ENCODE results near the gene ATP7B. TPM values are rescaled to one million over a fixed set of nuclear protein-coding genes. Genes with fewer than 3 reads are reported as not detected.

Gene ATP7B
- total RNA-seq, 2 experiments from 2014 or later = 0.40 to 0.76 TPM

DNA sequence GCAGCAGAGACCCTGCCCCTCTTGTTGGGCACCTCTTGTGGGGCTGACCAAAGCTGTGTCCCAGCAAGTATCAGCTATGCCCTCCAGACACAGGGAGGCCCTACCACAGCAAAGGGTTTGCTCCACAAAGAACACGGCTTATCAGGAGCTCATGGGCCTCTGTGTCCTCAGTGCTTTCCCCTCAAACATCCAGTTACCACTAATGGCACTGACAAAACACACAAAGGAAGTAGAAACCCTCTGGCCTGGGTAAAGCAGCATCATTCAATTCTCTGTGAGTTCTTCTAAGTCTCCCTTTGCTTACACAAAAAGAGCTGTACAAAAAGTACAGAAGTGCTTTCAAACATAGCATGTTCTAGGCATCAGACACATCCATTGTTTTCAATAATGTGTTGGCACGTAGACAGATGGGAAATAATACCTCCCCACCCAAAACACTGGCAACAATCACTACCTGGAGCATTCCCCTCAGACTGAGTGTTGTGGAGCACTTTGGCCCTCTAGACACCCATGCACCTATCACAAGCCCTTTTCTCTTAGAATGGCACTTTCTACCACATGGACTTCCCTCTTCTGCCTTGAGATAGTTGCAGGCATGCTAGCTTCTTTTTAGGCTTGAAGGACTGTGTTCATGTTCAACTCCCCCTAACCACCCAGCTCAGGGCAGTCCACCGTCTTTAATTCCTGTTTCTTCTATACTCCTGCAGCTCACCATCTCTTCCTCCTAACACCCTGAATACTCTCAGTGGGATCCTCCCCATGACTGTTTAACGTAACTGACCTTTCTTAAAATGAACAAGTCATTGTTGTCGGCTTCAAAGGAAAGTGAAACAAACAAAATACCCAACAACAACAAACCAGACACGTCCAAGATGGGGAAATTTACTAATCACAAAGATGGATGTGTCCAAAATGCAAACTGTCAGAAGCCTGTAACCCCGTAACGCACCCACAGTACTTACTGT lies 43.5 kb downstream of the ATP7B start:
- no peak for DNase-seq (ENCODE audit: low spot score)
- Histone ChIP-seq H3K4me3 (ENCODE audit: low read depth, low read length, poor library complexity, severe bottlenecking) (no peak overlapping the region), H3K4me1 (ENCODE audit: insufficient read depth, low read length, poor library complexity, severe bottlenecking) (no peaks in the 10 kb centered on the region), H3K9me3 (ENCODE audit: low read length) (no peaks in the 10 kb centered on the region), H3K27ac (ENCODE audit: low read depth, low read length, poor library complexity, severe bottlenecking) (no peak overlapping the region), H2AFZ (ENCODE audit: low read length) (no peak overlapping the region), H3K4me2 (ENCODE audit: low read length) (no peak overlapping the region), H3K36me3 (ENCODE audit: insufficient read depth, low read length) (no peaks in the 10 kb centered on the region), H4K20me1 (ENCODE audit: insufficient read depth, low read length) (no peaks in the 10 kb centered on the region), H3K9me2 (ENCODE audit: insufficient read depth, low read length) (no peaks in the 10 kb centered on the region), H3K79me2 (ENCODE audit: insufficient read depth, low read depth, low read length) (no peaks in the 10 kb centered on the region)
- intact Hi-C loops (cut with micrococcal nuclease; ENCODE audit: unreplicated experiment) = no loop called here
- CTCF ChIA-PET (ENCODE audit: unreplicated experiment) = no interaction called here
- POLR2A ChIA-PET = no interaction called here
- no TSS peak for BruUV-seq (replicated peaks)
- TF ChIP-seq EZH2phosphoT487 (IDR thresholded peaks at IDR 0.05; ENCODE audit: borderline replicate concordance, low read depth, low read length) (no peak), CTCF (conservative IDR thresholded peaks at IDR 0.05; ENCODE audit: low read length) (no peak)

GRCh38 chr13:51966186-51966585 lies 45.1 kb downstream of the ATP7B start:
- H2AFZ ChIP-seq (ENCODE audit: low read length) = no peak overlapping the region
- no TSS peak for BruUV-seq (replicated peaks)
- H3K27ac ChIP-seq (ENCODE audit: low read depth, low read length, poor library complexity, severe bottlenecking) = no peak overlapping the region
- no peaks in the 10 kb centered on the region for H3K9me2 ChIP-seq (ENCODE audit: insufficient read depth, low read length)
- CTCF ChIA-PET (ENCODE audit: unreplicated experiment) = no interaction called here
- no peaks in the 10 kb centered on the region for H4K20me1 ChIP-seq (ENCODE audit: insufficient read depth, low read length)
- TF ChIP-seq CTCF (conservative IDR thresholded peaks at IDR 0.05; ENCODE audit: low read length) (no peak), EZH2phosphoT487 (IDR thresholded peaks at IDR 0.05; ENCODE audit: borderline replicate concordance, low read depth, low read length) (no peak)
- no peaks in the 10 kb centered on the region for H3K4me1 ChIP-seq (ENCODE audit: insufficient read depth, low read length, poor library complexity, severe bottlenecking)
- H3K4me3 ChIP-seq (ENCODE audit: low read depth, low read length, poor library complexity, severe bottlenecking) = no peak overlapping the region
- no peak for DNase-seq (ENCODE audit: low spot score)
- intact Hi-C loops (cut with micrococcal nuclease; ENCODE audit: unreplicated experiment) = no loop called here
- no peaks in the 10 kb centered on the region for H3K79me2 ChIP-seq (ENCODE audit: insufficient read depth, low read depth, low read length)
- H3K36me3 ChIP-seq (ENCODE audit: insufficient read depth, low read length) = no peaks in the 10 kb centered on the region
- H3K9me3 ChIP-seq (ENCODE audit: low read length) = no peaks in the 10 kb centered on the region
- POLR2A ChIA-PET = no interaction called here
- no peak overlapping the region for H3K4me2 ChIP-seq (ENCODE audit: low read length)
